ENCODE data around the gene SLC22A4.

Gene SLC22A4

GRCh38 chr5:132295505-132296411 is 1.6 kb downstream of the SLC22A4 start:
- H3K27me3 ChIP-seq (ENCODE audit: control insufficient read depth, insufficient read depth, low read length) = peaks cover 9% of the 10 kb centered on the region; the same call in 1 of the 2 replicates
- peaks cover 6% of the 10 kb centered on the region for H3K4me1 ChIP-seq (ENCODE audit: control insufficient read depth, insufficient read depth, low read length)
- H3K9me3 ChIP-seq (ENCODE audit: control insufficient read depth, insufficient read depth, low read length) = no peaks in the 10 kb centered on the region
- no peak overlapping the region for H3K4me3 ChIP-seq (ENCODE audit: low read length)
- H3K27ac ChIP-seq (ENCODE audit: low read length) = no peak overlapping the region
- DNase-seq (ENCODE audit: low read depth, low spot score) = no peak
- WGBS (ENCODE audit: insufficient coverage, insufficient read length) = no CpG with 5 or more reads among the region's 8 CpGs
- H3K36me3 ChIP-seq (ENCODE audit: control insufficient read depth, insufficient read depth, low read length) = no peaks in the 10 kb centered on the region

- WGBS (ENCODE audit: insufficient coverage, insufficient read length) = no CpG with 5 or more reads among the region's 8 CpGs
- H3K4me1 ChIP-seq (ENCODE audit: control insufficient read depth, insufficient read depth, low read length) = peaks cover 7% of the 10 kb centered on the region
- H3K9me3 ChIP-seq (ENCODE audit: control insufficient read depth, insufficient read depth, low read length) = no peaks in the 10 kb centered on the region
- peaks cover 9% of the 10 kb centered on the region; the same call in 1 of the 2 replicates for H3K27me3 ChIP-seq (ENCODE audit: control insufficient read depth, insufficient read depth, low read length)
- H3K27ac ChIP-seq (ENCODE audit: low read length) = no peak overlapping the region
- H3K36me3 ChIP-seq (ENCODE audit: control insufficient read depth, insufficient read depth, low read length) = no peaks in the 10 kb centered on the region
- DNase-seq (ENCODE audit: low read depth, low spot score) = no peak
- no peak overlapping the region; the same call in 1 of the 2 replicates for H3K4me3 ChIP-seq (ENCODE audit: low read length)
These were observed 2.3 kb downstream of the SLC22A4 start for GRCh38 chr5:132296412-132297016.

GRCh38 chr5:132297211-132297940 is 3.2 kb downstream of the SLC22A4 start:
- H3K27me3 ChIP-seq (ENCODE audit: control insufficient read depth, insufficient read depth, low read length) = peaks cover 9% of the 10 kb centered on the region; the same call in 1 of the 2 replicates
- DNase-seq (ENCODE audit: low read depth, low spot score) = no peak
- H3K27ac ChIP-seq (ENCODE audit: low read length) = no peak overlapping the region
- no peak overlapping the region for H3K4me3 ChIP-seq (ENCODE audit: low read length)
- H3K9me3 ChIP-seq (ENCODE audit: control insufficient read depth, insufficient read depth, low read length) = no peaks in the 10 kb centered on the region
- WGBS (ENCODE audit: insufficient coverage, insufficient read length) = no CpG with 5 or more reads among the region's 4 CpGs
- H3K4me1 ChIP-seq (ENCODE audit: control insufficient read depth, insufficient read depth, low read length) = peaks cover 7% of the 10 kb centered on the region
- no peaks in the 10 kb centered on the region for H3K36me3 ChIP-seq (ENCODE audit: control insufficient read depth, insufficient read depth, low read length)

GRCh38 chr5:132298298-132299212 is 4.4 kb downstream of the SLC22A4 start:
- peaks cover 9% of the 10 kb centered on the region; the same call in 1 of the 2 replicates for H3K27me3 ChIP-seq (ENCODE audit: control insufficient read depth, insufficient read depth, low read length)
- no peak for DNase-seq (ENCODE audit: low read depth, low spot score)
- H3K36me3 ChIP-seq (ENCODE audit: control insufficient read depth, insufficient read depth, low read length) = no peaks in the 10 kb centered on the region
- H3K4me3 ChIP-seq (ENCODE audit: low read length) = no peak overlapping the region
- H3K4me1 ChIP-seq (ENCODE audit: control insufficient read depth, insufficient read depth, low read length) = peaks cover 7% of the 10 kb centered on the region
- no peak overlapping the region for H3K27ac ChIP-seq (ENCODE audit: low read length)
- WGBS (ENCODE audit: insufficient coverage, insufficient read length) = no CpG with 5 or more reads among the region's 6 CpGs
- no peaks in the 10 kb centered on the region for H3K9me3 ChIP-seq (ENCODE audit: control insufficient read depth, insufficient read depth, low read length)

GRCh38 chr5:132299917-132300316 is 5.7 kb downstream of the SLC22A4 start:
- no peak for DNase-seq (ENCODE audit: low read depth, low spot score)
- Histone ChIP-seq H3K4me1 (ENCODE audit: control insufficient read depth, insufficient read depth, low read length) (peaks cover 3% of the 10 kb centered on the region), H3K36me3 (ENCODE audit: control insufficient read depth, insufficient read depth, low read length) (no peaks in the 10 kb centered on the region), H3K4me3 (ENCODE audit: low read length) (no peak overlapping the region), H3K27ac (ENCODE audit: low read length) (no peak overlapping the region), H3K27me3 (ENCODE audit: control insufficient read depth, insufficient read depth, low read length) (peaks cover 4% of the 10 kb centered on the region; the same call in 1 of the 2 replicates), H3K9me3 (ENCODE audit: control insufficient read depth, insufficient read depth, low read length) (no peaks in the 10 kb centered on the region)
- whole genome bisulfite sequencing (ENCODE audit: insufficient coverage, insufficient read length) = no CpG with 5 or more reads among the region's 2 CpGs

GRCh38 chr5:132300577-132301343 is 6.6 kb downstream of the SLC22A4 start:
- Histone ChIP-seq H3K4me3 (ENCODE audit: low read length) (no peak overlapping the region), H3K27me3 (ENCODE audit: control insufficient read depth, insufficient read depth, low read length) (no peaks in the 10 kb centered on the region; the same call in 1 of the 2 replicates), H3K27ac (ENCODE audit: low read length) (no peak overlapping the region), H3K36me3 (ENCODE audit: control insufficient read depth, insufficient read depth, low read length) (no peaks in the 10 kb centered on the region), H3K4me1 (ENCODE audit: control insufficient read depth, insufficient read depth, low read length) (0 out of 2 replicates have a peak, but pooled peaks cover 1% of the 10 kb centered on the region), H3K9me3 (ENCODE audit: control insufficient read depth, insufficient read depth, low read length) (no peaks in the 10 kb centered on the region)
- DNase-seq (ENCODE audit: low read depth, low spot score) = no peak
- no CpG with 5 or more reads among the region's 6 CpGs for WGBS (ENCODE audit: insufficient coverage, insufficient read length)

- Histone ChIP-seq H3K27me3 (ENCODE audit: control insufficient read depth, insufficient read depth, low read length) (no peaks in the 10 kb centered on the region), H3K4me1 (ENCODE audit: control insufficient read depth, insufficient read depth, low read length) (0 out of 2 replicates have a peak, but pooled peaks cover 1% of the 10 kb centered on the region), H3K4me3 (ENCODE audit: low read length) (no peak overlapping the region), H3K9me3 (ENCODE audit: control insufficient read depth, insufficient read depth, low read length) (no peaks in the 10 kb centered on the region), H3K36me3 (ENCODE audit: control insufficient read depth, insufficient read depth, low read length) (no peaks in the 10 kb centered on the region), H3K27ac (ENCODE audit: low read length) (no peak overlapping the region)
- no peak for DNase-seq (ENCODE audit: low read depth, low spot score)
- no CpG with 5 or more reads among the region's 11 CpGs for WGBS (ENCODE audit: insufficient coverage, insufficient read length)
These were observed 7.4 kb downstream of the SLC22A4 start for GRCh38 chr5:132301344-132302271.

GRCh38 chr5:132302413-132302812 is 8.2 kb downstream of the SLC22A4 start:
- Histone ChIP-seq H3K9me3 (ENCODE audit: control insufficient read depth, insufficient read depth, low read length) (no peaks in the 10 kb centered on the region), H3K4me1 (ENCODE audit: control insufficient read depth, insufficient read depth, low read length) (0 out of 2 replicates have a peak, but pooled peaks cover 1% of the 10 kb centered on the region), H3K27ac (ENCODE audit: low read length) (no peak overlapping the region), H3K4me3 (ENCODE audit: low read length) (no peak overlapping the region), H3K27me3 (ENCODE audit: control insufficient read depth, insufficient read depth, low read length) (no peaks in the 10 kb centered on the region), H3K36me3 (ENCODE audit: control insufficient read depth, insufficient read depth, low read length) (no peaks in the 10 kb centered on the region)
- no CpG with 5 or more reads among the region's 3 CpGs for WGBS (ENCODE audit: insufficient coverage, insufficient read length)
- DNase-seq (ENCODE audit: low read depth, low spot score) = no peak

All from iPS DF 6.9 (cell line).